T-helper 2 cell treated with Interferon-gamma antibody and Interleukin-4, amounts not matched to agents 100 ng/mL and 5 ng/mL, for 36 hours (primary cell): ENCODE results near the gene ZYG11B. TPM values are rescaled to one million over a fixed set of nuclear protein-coding genes. Genes with fewer than 3 reads are reported as not detected.
"Not testable (repeated sequence)": the region's sequence is repeated elsewhere in the genome, so short reads cannot be mapped to it uniquely, and the experiment has no call there.

Experiments
- intact Hi-C: fragments of 100-400 bp; cut with micrococcal nuclease; formaldehyde crosslinking; loops from one replicate; pipeline ENCODE4 v1.15.1; 2023
- total RNA-seq: library from RNA; stranded (reverse); gene quantifications from 2 replicates; pipeline ENCODE4 v1.2.3, GENCODE V29; 2022

The ZYG11B gene
- total RNA-seq, 1 donor from 2014 or later, result 13.3 TPM

GRCh38 chr1:52751589-52752483, 25.6 kb downstream of the ZYG11B start:
- intact Hi-C loops, result no loop called here

- intact Hi-C loops, result no loop called here
Measured at GRCh38 chr1:52752484-52752826, 26.2 kb downstream of the ZYG11B start.

- intact Hi-C loops, result no loop called here
Measured at GRCh38 chr1:52753169-52753568, 26.9 kb downstream of the ZYG11B start.

- intact Hi-C loops, result no loop called here
Measured at GRCh38 chr1:52756020-52756419, 29.8 kb downstream of the ZYG11B start.

- intact Hi-C loops, result no loop called here
Measured at GRCh38 chr1:52759908-52760307, 33.7 kb downstream of the ZYG11B start.

GRCh38 chr1:52767596-52768280, 41.5 kb downstream of the ZYG11B start:
- intact Hi-C loops, result no loop called here

GRCh38 chr1:52769346-52770033, 43.2 kb downstream of the ZYG11B start:
- intact Hi-C loops, result no loop called here

GRCh38 chr1:52771384-52771783, 45.1 kb downstream of the ZYG11B start:
- intact Hi-C loops, result no loop called here

- intact Hi-C loops, result no loop called here
Measured at GRCh38 chr1:52786148-52786547, 59.9 kb downstream of the ZYG11B start.

- intact Hi-C loops, result not testable (repeated sequence)
Measured at GRCh38 chr1:52790429-52790828, 64.2 kb downstream of the ZYG11B start.

GRCh38 chr1:52792036-52792435, 65.8 kb downstream of the ZYG11B start:
- intact Hi-C loops, result no loop called here

- intact Hi-C loops, result not testable (repeated sequence)
Measured at GRCh38 chr1:52793717-52794116, 67.5 kb downstream of the ZYG11B start.

- intact Hi-C loops, result no loop called here
Measured at GRCh38 chr1:52795464-52795863, 69.2 kb downstream of the ZYG11B start.

GRCh38 chr1:52798331-52798730, 72.1 kb downstream of the ZYG11B start:
- intact Hi-C loops, result no loop called here

GRCh38 chr1:52801011-52801410, 74.8 kb downstream of the ZYG11B start:
- intact Hi-C loops, result no loop called here

- intact Hi-C loops, result not testable (repeated sequence)
Measured at GRCh38 chr1:52804083-52804482, 77.8 kb downstream of the ZYG11B start.

GRCh38 chr1:52814465-52814864, 88.2 kb downstream of the ZYG11B start:
- intact Hi-C loops, result no loop called here

- intact Hi-C loops, result not testable (repeated sequence)
Measured at GRCh38 chr1:52820830-52821229, 94.6 kb downstream of the ZYG11B start.

- intact Hi-C loops, result loop anchor here (5.0 kb wide), 1 partner anchor 124 kb away; no protein-coding TSS in a partner anchor
Measured at GRCh38 chr1:52825868-52826267, 99.6 kb downstream of the ZYG11B start.

- intact Hi-C loops, result no loop called here
Measured at GRCh38 chr1:52834798-52835197, 108.5 kb downstream of the ZYG11B start.

GRCh38 chr1:52836035-52836434, 109.8 kb downstream of the ZYG11B start:
- intact Hi-C loops, result no loop called here

- intact Hi-C loops, result not testable (repeated sequence)
Measured at GRCh38 chr1:52839175-52839574, 112.9 kb downstream of the ZYG11B start.
